ENCODE data around the gene IRX1. TPM values are rescaled to one million over a fixed set of nuclear protein-coding genes. Genes with fewer than 3 reads are reported as not detected.

The IRX1 gene
- polyA plus RNA-seq, 4 donors: not detected

GRCh38 chr5:3604501-3604900, 8.9 kb downstream of the IRX1 start:
- FAIRE-seq (no peak), DNase-seq (no peak)
- Histone ChIP-seq H3K4me1 (ENCODE audit: control insufficient read depth in 3 of 3, insufficient read depth in 2 of 3, low read depth in 1 of 3, low read length in 2 of 3) (no peaks in the 10 kb centered on the region), H3K9me3 (ENCODE audit: control insufficient read depth in 2 of 2, insufficient read depth in 1 of 2, low read depth in 1 of 2, low read length in 1 of 2) (peaks cover 0 to 3% of the 10 kb centered on the region in 2 donors), H3K36me3 (ENCODE audit: control insufficient read depth in 3 of 3, insufficient read depth in 2 of 3, low read depth in 1 of 3, low read length in 3 of 3) (no peaks in the 10 kb centered on the region), H3K27ac (ENCODE audit: low read depth in 1 of 3, low read length in 2 of 3) (no peak overlapping the region), H3K4me3 (ENCODE audit: low read depth in 1 of 3, low read length in 3 of 3) (no peak overlapping the region), H3K27me3 (ENCODE audit: control insufficient read depth in 3 of 3, insufficient read depth in 3 of 3, low read length in 3 of 3) (peaks cover 15 to 94% (median 55%) of the 10 kb centered on the region in 3 donors)
- 41 to 64% (median 41%) methylated on average over 9 of the region's 9 CpGs for whole genome bisulfite sequencing, 3 donors

DNA sequence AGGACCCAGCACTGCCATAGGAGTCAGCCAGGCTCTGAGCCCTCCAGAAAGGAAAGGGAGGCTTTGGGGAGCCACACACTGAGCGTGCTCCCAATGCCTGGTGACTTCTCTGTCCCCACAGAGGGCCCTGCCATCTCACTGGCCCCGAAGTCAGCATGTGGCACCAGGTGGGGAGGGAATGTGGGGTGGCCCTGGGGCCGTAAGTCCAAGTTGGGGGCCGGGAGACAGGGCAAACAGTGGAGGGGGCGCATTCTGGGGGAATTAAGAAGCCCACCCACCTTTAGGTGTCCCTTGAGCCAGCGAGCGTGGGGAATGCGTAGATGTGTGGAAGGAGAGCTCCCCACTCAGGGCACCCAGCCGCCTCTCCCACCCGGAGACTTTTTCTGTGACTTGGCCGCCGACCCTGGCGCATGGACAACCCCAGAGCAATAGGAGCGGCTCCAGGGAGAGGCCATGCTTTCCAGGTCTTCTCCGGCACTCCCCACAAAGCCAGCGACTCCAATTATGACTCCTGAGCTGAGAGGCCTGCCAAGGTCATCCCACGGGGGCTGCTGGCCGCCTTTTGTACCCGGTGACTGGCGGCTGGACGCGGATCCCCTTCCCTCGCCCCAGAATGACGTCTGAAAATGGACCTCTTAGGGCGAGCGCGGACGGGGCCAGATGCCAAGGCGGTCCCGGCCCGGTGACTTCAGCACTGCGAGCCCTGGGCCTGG, 9.8 kb downstream of the IRX1 start:
- Histone ChIP-seq H3K27me3 (ENCODE audit: control insufficient read depth in 3 of 3, insufficient read depth in 3 of 3, low read length in 3 of 3) (peaks cover 7 to 87% (median 49%) of the 10 kb centered on the region in 3 donors), H3K9me3 (ENCODE audit: control insufficient read depth in 2 of 2, insufficient read depth in 1 of 2, low read depth in 1 of 2, low read length in 1 of 2) (no peaks in the 10 kb centered on the region), H3K4me3 (ENCODE audit: low read depth in 1 of 3, low read length in 3 of 3) (no peak overlapping the region), H3K36me3 (ENCODE audit: control insufficient read depth in 3 of 3, insufficient read depth in 2 of 3, low read depth in 1 of 3, low read length in 3 of 3) (no peaks in the 10 kb centered on the region), H3K27ac (ENCODE audit: low read depth in 1 of 3, low read length in 2 of 3) (no peak overlapping the region), H3K4me1 (ENCODE audit: control insufficient read depth in 3 of 3, insufficient read depth in 2 of 3, low read depth in 1 of 3, low read length in 2 of 3) (no peaks in the 10 kb centered on the region)
- WGBS, 3 donors: 33 to 53% (median 43%) methylated on average over 32 of the region's 32 CpGs
- FAIRE-seq: no peak
- no peak for DNase-seq

DNA sequence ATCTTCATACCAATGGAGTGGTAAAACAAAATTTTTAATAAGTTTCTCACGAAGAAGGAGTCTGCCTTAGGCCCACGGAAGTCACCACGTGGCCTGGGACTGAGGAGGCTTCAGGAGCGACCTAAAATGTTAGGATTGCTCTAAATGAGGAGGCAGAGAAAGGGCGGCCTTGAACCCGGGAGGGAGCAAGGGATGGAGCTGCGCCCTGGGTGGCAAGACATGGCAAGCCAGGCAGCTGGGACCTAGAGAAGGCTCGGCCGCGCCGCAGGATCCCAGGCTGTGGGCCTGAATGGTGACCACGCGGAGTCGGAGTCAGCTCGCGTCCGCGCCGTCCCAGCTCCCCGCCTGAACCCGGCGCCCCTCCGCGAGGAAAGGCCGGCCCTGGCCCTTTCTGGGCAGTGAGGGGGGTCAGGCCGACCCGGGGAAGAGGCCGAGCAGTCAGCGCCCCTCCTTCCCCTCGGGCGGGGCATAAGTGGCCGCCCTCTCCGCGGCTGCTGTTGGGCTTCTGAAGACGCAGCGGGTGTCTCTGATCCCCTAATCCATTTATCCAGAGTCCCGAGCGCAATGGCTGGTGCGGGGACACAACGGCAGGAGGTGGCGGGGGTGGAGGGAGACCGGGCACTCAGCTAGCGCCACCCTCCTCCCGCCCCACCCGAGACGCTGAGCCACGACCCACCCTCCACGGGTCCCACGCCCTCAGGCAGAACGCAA, 10.6 kb downstream of the IRX1 start:
- no peak for DNase-seq
- H3K36me3 ChIP-seq (ENCODE audit: control insufficient read depth in 3 of 3, insufficient read depth in 2 of 3, low read depth in 1 of 3, low read length in 3 of 3): no peaks in the 10 kb centered on the region
- H3K4me3 ChIP-seq (ENCODE audit: low read depth in 1 of 3, low read length in 3 of 3): no peak overlapping the region
- 8 to 27% (median 10%) methylated on average over 41 to 50 of the region's 50 CpGs for WGBS, 3 donors
- H3K9me3 ChIP-seq (ENCODE audit: control insufficient read depth in 2 of 2, insufficient read depth in 1 of 2, low read depth in 1 of 2, low read length in 1 of 2): no peaks in the 10 kb centered on the region
- no peaks in the 10 kb centered on the region for H3K4me1 ChIP-seq (ENCODE audit: control insufficient read depth in 3 of 3, insufficient read depth in 2 of 3, low read depth in 1 of 3, low read length in 2 of 3)
- no peak for FAIRE-seq
- peaks cover 4 to 79% (median 43%) of the 10 kb centered on the region in 3 donors for H3K27me3 ChIP-seq (ENCODE audit: control insufficient read depth in 3 of 3, insufficient read depth in 3 of 3, low read length in 3 of 3)
- H3K27ac ChIP-seq (ENCODE audit: low read depth in 1 of 3, low read length in 2 of 3): no peak overlapping the region

DNA sequence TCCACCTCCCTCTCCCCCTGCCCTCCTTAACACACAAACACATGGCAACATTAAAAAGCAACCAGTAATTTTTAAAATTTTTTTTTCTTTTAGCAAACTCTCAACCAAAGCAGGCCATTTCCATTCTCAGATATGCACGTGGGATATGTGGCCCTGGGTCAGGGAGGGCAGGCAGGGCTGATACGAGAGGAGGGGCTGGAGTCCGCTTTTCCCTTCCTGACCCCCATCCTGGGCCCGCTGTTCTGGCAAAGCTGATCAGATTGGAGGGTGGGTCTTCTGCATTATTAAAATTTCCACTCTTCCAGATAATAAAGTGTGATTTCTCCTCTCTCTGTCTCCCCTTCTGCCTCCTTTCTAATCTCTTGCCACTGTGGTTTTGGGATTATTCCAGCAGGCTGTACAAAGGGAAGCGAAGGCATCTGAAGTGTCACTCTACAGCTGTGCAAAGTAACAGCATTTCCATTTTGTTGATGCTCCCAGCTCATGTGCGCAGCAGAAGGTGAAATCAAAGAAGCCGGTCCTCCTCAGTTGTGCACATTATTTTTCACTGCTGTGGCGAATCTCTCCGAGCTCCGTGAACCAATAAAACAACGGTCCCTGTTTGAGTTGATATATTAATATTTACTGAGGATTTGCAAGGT, 12.0 kb downstream of the IRX1 start:
- WGBS, 3 donors: 21 to 37% (median 33%) methylated on average over 11 of the region's 11 CpGs
- H3K9me3 ChIP-seq (ENCODE audit: control insufficient read depth in 2 of 2, insufficient read depth in 1 of 2, low read depth in 1 of 2, low read length in 1 of 2): no peaks in the 10 kb centered on the region
- peaks cover 4 to 65% (median 32%) of the 10 kb centered on the region in 3 donors for H3K27me3 ChIP-seq (ENCODE audit: control insufficient read depth in 3 of 3, insufficient read depth in 3 of 3, low read length in 3 of 3)
- H3K36me3 ChIP-seq (ENCODE audit: control insufficient read depth in 3 of 3, insufficient read depth in 2 of 3, low read depth in 1 of 3, low read length in 3 of 3): no peaks in the 10 kb centered on the region
- FAIRE-seq (no peak), DNase-seq (no peak)
- H3K4me3 ChIP-seq (ENCODE audit: low read depth in 1 of 3, low read length in 3 of 3): no peak overlapping the region
- H3K4me1 ChIP-seq (ENCODE audit: control insufficient read depth in 3 of 3, insufficient read depth in 2 of 3, low read depth in 1 of 3, low read length in 2 of 3): no peaks in the 10 kb centered on the region
- H3K27ac ChIP-seq (ENCODE audit: low read depth in 1 of 3, low read length in 2 of 3): no peak overlapping the region

DNA sequence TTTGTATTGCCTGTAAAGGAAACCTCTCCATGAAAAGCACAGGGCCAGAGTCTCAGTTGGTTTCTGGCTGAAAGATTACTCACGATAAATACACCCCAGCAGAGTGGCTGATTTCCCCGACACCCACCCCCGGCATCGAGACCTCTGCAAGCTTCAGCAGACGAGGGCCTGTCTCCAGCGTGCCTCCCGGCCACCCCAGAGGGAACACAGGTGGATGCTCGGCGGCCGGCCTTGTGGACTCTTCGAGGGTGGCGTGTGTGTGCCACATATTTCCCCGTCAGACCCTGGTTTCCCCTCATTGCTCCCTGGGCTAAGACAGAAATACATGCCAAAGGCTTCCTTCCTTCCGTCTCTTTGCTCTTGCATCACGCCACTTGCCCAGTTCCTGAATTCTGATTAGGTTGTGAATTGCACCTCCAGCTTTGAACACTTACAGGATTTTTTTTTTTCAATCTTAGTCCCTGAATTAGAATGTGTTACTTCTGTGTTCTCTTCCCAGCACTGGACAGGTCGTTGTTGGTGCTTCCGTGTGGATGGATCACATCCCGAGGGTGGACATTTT, 13.6 kb downstream of the IRX1 start:
- no peaks in the 10 kb centered on the region for H3K9me3 ChIP-seq (ENCODE audit: control insufficient read depth in 2 of 2, insufficient read depth in 1 of 2, low read depth in 1 of 2, low read length in 1 of 2)
- peaks cover 0 to 50% (median 25%) of the 10 kb centered on the region in 3 donors for H3K27me3 ChIP-seq (ENCODE audit: control insufficient read depth in 3 of 3, insufficient read depth in 3 of 3, low read length in 3 of 3)
- FAIRE-seq: no peak
- H3K4me1 ChIP-seq (ENCODE audit: control insufficient read depth in 3 of 3, insufficient read depth in 2 of 3, low read depth in 1 of 3, low read length in 2 of 3): no peaks in the 10 kb centered on the region
- no peaks in the 10 kb centered on the region for H3K36me3 ChIP-seq (ENCODE audit: control insufficient read depth in 3 of 3, insufficient read depth in 2 of 3, low read depth in 1 of 3, low read length in 3 of 3)
- DNase-seq: no peak
- no peak overlapping the region for H3K27ac ChIP-seq (ENCODE audit: low read depth in 1 of 3, low read length in 2 of 3)
- 74 to 79% (median 77%) methylated on average over 18 of the region's 18 CpGs for WGBS, 3 donors
- no peak overlapping the region for H3K4me3 ChIP-seq (ENCODE audit: low read depth in 1 of 3, low read length in 3 of 3)

DNA sequence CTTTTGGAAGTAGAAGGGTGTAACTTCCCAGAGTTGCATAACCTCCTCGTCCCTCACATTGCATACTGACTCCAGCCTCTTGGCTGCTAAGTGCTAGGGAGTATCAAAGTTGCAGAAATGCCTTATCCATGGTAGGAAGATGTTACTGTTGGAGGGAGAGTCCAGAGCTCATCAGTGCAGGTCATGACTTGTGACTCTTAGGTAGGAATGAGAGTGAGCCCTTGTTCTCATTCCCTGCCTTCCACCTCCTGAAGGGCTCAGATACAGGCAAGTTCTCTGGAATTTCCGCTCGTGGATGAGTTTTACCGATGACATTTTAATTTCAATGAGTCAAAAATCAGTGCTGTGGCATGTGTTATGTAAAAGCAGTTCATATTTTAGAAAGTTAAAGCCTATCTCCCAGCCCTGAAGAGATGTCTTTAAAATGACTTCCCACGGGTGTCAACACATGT, 17.0 kb downstream of the IRX1 start:
- H3K36me3 ChIP-seq (ENCODE audit: control insufficient read depth in 3 of 3, insufficient read depth in 2 of 3, low read depth in 1 of 3, low read length in 3 of 3): no peaks in the 10 kb centered on the region
- WGBS, 3 donors: 71 to 77% (median 72%) methylated on average over 5 of the region's 5 CpGs
- H3K4me1 ChIP-seq (ENCODE audit: control insufficient read depth in 3 of 3, insufficient read depth in 2 of 3, low read depth in 1 of 3, low read length in 2 of 3): no peaks in the 10 kb centered on the region
- H3K27ac ChIP-seq (ENCODE audit: low read depth in 1 of 3, low read length in 2 of 3): no peak overlapping the region
- H3K9me3 ChIP-seq (ENCODE audit: control insufficient read depth in 2 of 2, insufficient read depth in 1 of 2, low read depth in 1 of 2, low read length in 1 of 2): no peaks in the 10 kb centered on the region
- H3K4me3 ChIP-seq (ENCODE audit: low read depth in 1 of 3, low read length in 3 of 3): no peak overlapping the region
- DNase-seq (no peak), FAIRE-seq (no peak)
- peaks cover 0 to 16% (median 4%) of the 10 kb centered on the region in 3 donors for H3K27me3 ChIP-seq (ENCODE audit: control insufficient read depth in 3 of 3, insufficient read depth in 3 of 3, low read length in 3 of 3)

GRCh38 chr5:3613726-3614125, 18.1 kb downstream of the IRX1 start:
- Histone ChIP-seq H3K4me3 (ENCODE audit: low read depth in 1 of 3, low read length in 3 of 3) (no peak overlapping the region), H3K4me1 (ENCODE audit: control insufficient read depth in 3 of 3, insufficient read depth in 2 of 3, low read depth in 1 of 3, low read length in 2 of 3) (no peaks in the 10 kb centered on the region), H3K9me3 (ENCODE audit: control insufficient read depth in 2 of 2, insufficient read depth in 1 of 2, low read depth in 1 of 2, low read length in 1 of 2) (no peaks in the 10 kb centered on the region), H3K36me3 (ENCODE audit: control insufficient read depth in 3 of 3, insufficient read depth in 2 of 3, low read depth in 1 of 3, low read length in 3 of 3) (no peaks in the 10 kb centered on the region), H3K27me3 (ENCODE audit: control insufficient read depth in 3 of 3, insufficient read depth in 3 of 3, low read length in 3 of 3) (peaks cover 0 to 6% (median 0%) of the 10 kb centered on the region in 3 donors), H3K27ac (ENCODE audit: low read depth in 1 of 3, low read length in 2 of 3) (no peak overlapping the region)
- 81 to 85% (median 83%) methylated on average over 10 of the region's 10 CpGs for WGBS, 3 donors
- DNase-seq: no peak
- FAIRE-seq: no peak

- no peak overlapping the region for H3K4me3 ChIP-seq (ENCODE audit: low read depth in 1 of 3, low read length in 3 of 3)
- FAIRE-seq (no peak), DNase-seq (no peak)
- H3K9me3 ChIP-seq (ENCODE audit: control insufficient read depth in 2 of 2, insufficient read depth in 1 of 2, low read depth in 1 of 2, low read length in 1 of 2): no peaks in the 10 kb centered on the region
- no peaks in the 10 kb centered on the region for H3K4me1 ChIP-seq (ENCODE audit: control insufficient read depth in 3 of 3, insufficient read depth in 2 of 3, low read depth in 1 of 3, low read length in 2 of 3)
- H3K27me3 ChIP-seq (ENCODE audit: control insufficient read depth in 3 of 3, insufficient read depth in 3 of 3, low read length in 3 of 3): no peaks in the 10 kb centered on the region
- WGBS, 3 donors: 39 to 73% (median 46%) methylated on average over 2 of the region's 2 CpGs
- no peaks in the 10 kb centered on the region for H3K36me3 ChIP-seq (ENCODE audit: control insufficient read depth in 3 of 3, insufficient read depth in 2 of 3, low read depth in 1 of 3, low read length in 3 of 3)
- no peak overlapping the region for H3K27ac ChIP-seq (ENCODE audit: low read depth in 1 of 3, low read length in 2 of 3)
Measured at GRCh38 chr5:3615217-3615616, 19.6 kb downstream of the IRX1 start.
